ENCODE measurements around the gene OR8S1. TPM values are rescaled to one million over a fixed set of nuclear protein-coding genes. Genes with fewer than 3 reads are reported as not detected.
"Not testable (repeated sequence)": the region's sequence is repeated elsewhere in the genome, so short reads cannot be mapped to it uniquely, and the experiment has no call there.

OR8S1 gene, protein sequence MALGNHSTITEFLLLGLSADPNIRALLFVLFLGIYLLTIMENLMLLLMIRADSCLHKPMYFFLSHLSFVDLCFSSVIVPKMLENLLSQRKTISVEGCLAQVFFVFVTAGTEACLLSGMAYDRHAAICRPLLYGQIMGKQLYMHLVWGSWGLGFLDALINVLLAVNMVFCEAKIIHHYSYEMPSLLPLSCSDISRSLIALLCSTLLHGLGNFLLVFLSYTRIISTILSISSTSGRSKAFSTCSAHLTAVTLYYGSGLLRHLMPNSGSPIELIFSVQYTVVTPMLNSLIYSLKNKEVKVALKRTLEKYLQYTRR
- not detected in 2 replicates for total RNA-seq

DNA sequence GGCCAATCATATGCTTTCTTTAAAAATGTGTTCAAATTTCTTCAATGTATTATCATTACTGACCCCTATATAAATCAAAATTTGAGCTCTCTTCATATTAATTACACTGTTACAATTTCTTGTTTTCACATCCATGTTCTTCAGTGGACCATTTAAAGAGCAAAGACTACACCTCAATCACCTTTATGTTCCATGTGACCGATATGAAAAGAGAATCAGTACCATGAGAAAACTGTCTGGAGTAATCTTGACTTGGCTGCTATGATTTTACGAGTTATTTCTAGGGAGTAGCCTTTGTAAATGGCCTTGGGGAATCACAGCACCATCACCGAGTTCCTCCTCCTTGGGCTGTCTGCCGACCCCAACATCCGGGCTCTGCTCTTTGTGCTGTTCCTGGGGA lies at the start of gene OR8S1:
Gene OR8S1, plus strand, starts transcription at position 301 of the 400 bp plus-strand sequence. Its CDS starts 0 bp downstream, at position 301.
- H3K9me3 Mint-ChIP-seq, result no peaks in the 10 kb centered on the region
- intact Hi-C loops (cut with micrococcal nuclease), result no loop called here
- no peaks in the 10 kb centered on the region for H3K4me1 Mint-ChIP-seq
- H3K27me3 Mint-ChIP-seq, result no peaks in the 10 kb centered on the region
- H3K36me3 Mint-ChIP-seq (ENCODE audit: low read depth), result no peaks in the 10 kb centered on the region
- DNase-seq, result no peak
- H3K4me3 Mint-ChIP-seq, result no peak within 1 kb of the TSS
- no peak within 1 kb of the TSS for H3K27ac Mint-ChIP-seq

DNA sequence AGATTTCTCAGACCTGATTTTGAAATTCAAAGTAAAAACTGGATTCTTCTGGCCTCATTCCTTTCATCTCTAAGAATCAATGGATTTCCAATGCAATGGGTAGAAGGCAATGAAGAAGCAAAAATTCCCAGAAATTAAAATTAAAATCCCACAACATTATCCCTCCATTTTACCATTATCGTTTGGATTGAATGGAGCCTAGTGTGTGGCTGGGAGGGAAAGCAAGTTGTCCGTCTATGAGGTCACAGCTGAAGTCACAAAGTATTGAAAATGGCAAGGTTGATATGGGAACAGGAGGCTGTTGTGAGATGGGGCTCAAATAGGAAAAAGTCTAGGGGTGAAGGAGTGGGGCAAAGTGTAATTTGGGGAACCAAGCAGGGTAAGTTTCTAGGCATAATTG lies 43.2 kb upstream of the OR8S1 start, which contains the start of gene C12orf54:
Gene C12orf54, plus strand, starts transcription at position 301 of the 400 bp plus-strand sequence. CDS start 799 bp downstream, outside the sequence.
- peaks cover 19% of the 10 kb centered on the region for H3K9me3 Mint-ChIP-seq
- DNase-seq, result no peak
- H3K4me3 Mint-ChIP-seq, result no peak within 1 kb of the TSS
- H3K27me3 Mint-ChIP-seq, result peaks cover 5% of the 10 kb centered on the region
- H3K4me1 Mint-ChIP-seq, result no peaks in the 10 kb centered on the region
- no peak within 1 kb of the TSS for H3K27ac Mint-ChIP-seq
- H3K36me3 Mint-ChIP-seq (ENCODE audit: low read depth), result no peaks in the 10 kb centered on the region
- intact Hi-C loops (cut with micrococcal nuclease), result no loop called here

DNA sequence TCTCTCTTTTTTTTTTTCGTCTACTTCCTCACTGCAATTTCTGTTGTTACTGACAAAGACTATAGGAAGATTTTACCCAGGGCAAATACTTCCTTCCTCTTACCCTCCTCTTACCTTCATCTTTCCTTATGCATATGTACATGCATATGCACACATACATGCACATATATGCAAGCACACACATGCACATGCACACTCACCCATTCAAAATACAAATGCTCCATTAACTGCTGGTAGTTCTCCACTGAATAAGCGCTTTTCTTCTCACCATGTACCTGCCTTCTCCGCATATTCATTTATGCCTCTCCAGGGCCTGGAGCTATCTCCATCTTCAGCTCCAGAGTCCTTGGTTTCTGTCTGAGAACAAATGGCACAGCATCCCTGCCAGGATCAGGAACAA lies 42.5 kb upstream of the OR8S1 start:
- H3K27me3 Mint-ChIP-seq, result peaks cover 5% of the 10 kb centered on the region
- H3K9me3 Mint-ChIP-seq, result peaks cover 19% of the 10 kb centered on the region
- no peaks in the 10 kb centered on the region for H3K4me1 Mint-ChIP-seq
- intact Hi-C loops (cut with micrococcal nuclease), result no loop called here
- no peak overlapping the region for H3K27ac Mint-ChIP-seq
- H3K4me3 Mint-ChIP-seq, result no peak overlapping the region
- no peak for DNase-seq
- no peaks in the 10 kb centered on the region for H3K36me3 Mint-ChIP-seq (ENCODE audit: low read depth)

DNA sequence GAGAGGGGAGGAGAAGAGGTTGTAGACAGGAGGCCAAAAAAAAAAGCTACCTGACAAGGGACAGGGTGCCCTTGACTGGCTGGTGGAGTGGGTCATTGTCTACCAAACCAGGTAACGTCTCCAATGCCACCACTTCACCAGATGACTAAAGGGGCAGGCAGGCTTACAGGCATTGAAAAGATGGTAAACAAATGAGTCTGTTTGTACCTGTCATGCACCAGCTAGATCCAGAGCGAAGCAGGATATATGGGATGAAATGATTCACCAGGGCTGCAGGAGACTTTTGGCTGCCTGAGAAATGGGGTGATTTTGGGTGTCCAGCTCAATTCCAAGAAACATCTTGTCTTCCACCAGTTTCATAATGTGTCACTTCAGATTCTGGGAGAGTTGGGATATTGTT lies 39.2 kb upstream of the OR8S1 start:
- DNase-seq, result no peak
- Mint-ChIP-seq H3K9me3 (peaks cover 10% of the 10 kb centered on the region), H3K4me1 (no peaks in the 10 kb centered on the region), H3K36me3 (ENCODE audit: low read depth) (no peaks in the 10 kb centered on the region), H3K4me3 (no peak overlapping the region), H3K27ac (no peak overlapping the region), H3K27me3 (peaks cover 3% of the 10 kb centered on the region)
- intact Hi-C loops (cut with micrococcal nuclease), result no loop called here

DNA sequence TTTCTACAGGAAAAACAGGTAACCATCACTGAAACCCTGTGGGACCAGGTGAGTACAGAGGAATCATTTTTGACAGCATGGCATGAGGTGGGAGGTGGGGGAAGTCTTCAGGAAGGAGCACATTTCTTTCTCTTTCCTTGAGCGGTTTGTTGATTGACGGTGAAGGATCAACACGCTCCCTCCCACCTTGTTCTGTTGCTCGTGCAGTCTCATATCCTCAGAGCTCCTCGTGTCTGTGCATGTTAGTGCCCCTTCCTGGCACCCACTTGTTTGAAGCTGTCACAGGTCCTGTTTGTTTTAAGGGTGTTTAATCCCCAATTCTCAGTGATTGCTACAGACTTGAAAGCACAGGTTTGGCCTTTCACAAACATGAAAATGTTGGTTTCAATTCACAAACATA lies 38.8 kb upstream of the OR8S1 start:
- intact Hi-C loops (cut with micrococcal nuclease), result no loop called here
- Mint-ChIP-seq H3K36me3 (ENCODE audit: low read depth) (no peaks in the 10 kb centered on the region), H3K27me3 (peaks cover 3% of the 10 kb centered on the region), H3K4me1 (no peaks in the 10 kb centered on the region), H3K4me3 (no peak overlapping the region), H3K9me3 (peaks cover 10% of the 10 kb centered on the region), H3K27ac (no peak overlapping the region)
- DNase-seq, result no peak

DNA sequence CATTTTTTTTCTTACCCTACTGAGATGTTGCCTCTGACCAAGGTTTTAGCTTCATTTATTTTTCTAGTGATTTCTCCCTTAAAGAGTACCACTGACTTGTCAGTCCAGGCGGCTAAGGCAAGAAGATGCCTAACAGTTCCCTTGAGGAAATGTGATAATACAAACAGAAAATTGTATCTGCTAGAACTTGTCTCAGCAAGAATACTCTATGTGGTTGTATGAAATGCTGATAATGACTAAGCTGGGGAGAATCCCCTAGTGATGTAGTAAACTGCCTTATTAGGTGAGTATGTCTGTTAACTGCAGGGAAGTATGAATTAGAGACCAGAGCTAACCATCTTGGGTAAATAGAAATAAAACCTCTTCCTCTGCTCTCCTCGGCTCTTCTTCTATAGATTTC lies 36.4 kb upstream of the OR8S1 start:
- Mint-ChIP-seq H3K27ac (no peak overlapping the region), H3K4me3 (no peak overlapping the region), H3K4me1 (no peaks in the 10 kb centered on the region), H3K27me3 (peaks cover 5% of the 10 kb centered on the region), H3K36me3 (ENCODE audit: low read depth) (no peaks in the 10 kb centered on the region), H3K9me3 (no peaks in the 10 kb centered on the region)
- DNase-seq, result no peak
- intact Hi-C loops (cut with micrococcal nuclease), result no loop called here

DNA sequence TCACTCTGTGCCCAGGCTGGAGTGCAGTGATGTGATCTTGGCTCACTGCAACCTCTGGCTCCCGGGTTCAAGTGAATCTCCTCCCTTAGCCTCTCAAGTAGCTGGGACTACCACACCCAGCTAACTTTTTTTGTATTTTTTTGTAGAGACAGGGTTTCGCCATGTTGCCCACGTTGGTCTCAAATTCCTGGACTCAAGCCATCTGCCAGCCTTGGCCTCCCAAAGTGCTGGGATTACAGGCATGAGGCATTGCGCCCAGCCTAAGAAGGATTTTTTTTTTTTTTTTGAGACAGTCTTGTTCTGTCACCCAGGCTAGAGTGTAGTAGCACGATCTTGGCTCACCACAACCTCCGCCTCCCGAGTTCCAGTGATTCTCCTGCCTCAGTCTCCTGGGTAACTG lies 36.0 kb upstream of the OR8S1 start:
- H3K36me3 Mint-ChIP-seq (ENCODE audit: low read depth); H3K27ac Mint-ChIP-seq; intact Hi-C loops (cut with micrococcal nuclease); H3K4me1 Mint-ChIP-seq; H3K4me3 Mint-ChIP-seq; DNase-seq; H3K9me3 Mint-ChIP-seq; H3K27me3 Mint-ChIP-seq: not testable (repeated sequence)

DNA sequence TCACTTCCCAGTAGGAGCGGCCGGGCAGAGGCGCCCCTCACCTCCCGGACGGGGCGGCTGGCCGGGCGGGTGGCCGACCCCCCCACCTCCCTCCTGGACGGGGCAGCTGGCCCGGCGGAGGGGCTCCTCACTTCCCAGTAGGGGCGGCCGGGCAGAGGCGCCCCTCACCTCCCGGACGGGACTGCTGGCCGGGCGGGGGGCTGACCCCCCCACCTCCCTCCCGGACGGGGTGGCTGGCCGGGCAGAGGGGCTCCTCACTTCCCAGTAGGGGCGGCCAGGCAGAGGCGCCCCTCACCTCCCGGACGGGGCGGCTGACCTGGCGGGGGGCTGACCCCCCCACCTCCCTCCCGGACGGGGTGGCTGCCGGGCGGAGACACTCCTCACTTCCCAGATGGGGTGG lies 25.2 kb upstream of the OR8S1 start:
- H3K36me3 Mint-ChIP-seq (ENCODE audit: low read depth); H3K4me3 Mint-ChIP-seq; H3K27ac Mint-ChIP-seq; intact Hi-C loops (cut with micrococcal nuclease); DNase-seq; H3K27me3 Mint-ChIP-seq; H3K9me3 Mint-ChIP-seq; H3K4me1 Mint-ChIP-seq: not testable (repeated sequence)

DNA sequence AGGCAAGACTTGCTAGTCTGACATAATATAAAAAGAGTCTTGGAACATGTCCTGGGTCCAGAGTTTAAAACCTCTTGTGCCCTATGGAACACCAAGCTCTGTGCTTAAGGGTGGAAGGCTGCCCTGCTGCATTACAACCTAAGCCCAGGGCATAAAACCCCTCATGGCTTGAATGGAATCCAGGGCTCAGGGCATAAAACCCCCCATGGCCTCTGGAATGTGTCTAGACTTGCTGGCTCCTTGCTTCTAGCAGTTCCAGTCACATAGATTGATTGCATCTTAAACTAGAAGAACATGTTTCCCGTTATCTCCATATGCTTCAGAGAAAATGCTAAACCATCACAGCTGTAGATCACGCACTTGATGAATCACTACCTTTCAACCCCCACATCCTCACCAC lies 18.6 kb upstream of the OR8S1 start:
- intact Hi-C loops (cut with micrococcal nuclease); H3K36me3 Mint-ChIP-seq (ENCODE audit: low read depth): not testable (repeated sequence)

DNA sequence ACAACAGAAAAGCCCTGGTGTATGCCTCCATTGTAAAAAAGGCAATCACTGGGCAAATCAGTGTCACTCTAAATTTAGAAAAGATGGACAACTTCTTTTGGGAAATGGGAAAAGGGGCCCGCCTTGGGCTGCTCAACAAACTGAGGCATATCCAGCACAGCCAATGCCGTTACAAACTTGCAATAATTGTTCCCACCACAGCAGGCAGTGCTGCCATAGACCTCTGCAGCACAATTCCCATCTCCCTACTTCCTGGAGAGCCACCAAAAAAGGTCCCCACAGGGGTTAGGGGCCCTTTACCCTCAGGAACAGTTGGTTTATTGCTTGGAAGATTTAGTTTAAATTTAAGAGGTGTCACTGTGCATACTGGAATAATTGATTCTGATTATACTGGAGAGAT lies 16.4 kb upstream of the OR8S1 start:
- no peak for DNase-seq
- H3K9me3 Mint-ChIP-seq, result peaks cover 3% of the 10 kb centered on the region
- H3K36me3 Mint-ChIP-seq (ENCODE audit: low read depth), result no peaks in the 10 kb centered on the region
- no peak overlapping the region for H3K27ac Mint-ChIP-seq
- H3K27me3 Mint-ChIP-seq, result peaks cover 4% of the 10 kb centered on the region
- no peaks in the 10 kb centered on the region for H3K4me1 Mint-ChIP-seq
- no peak overlapping the region for H3K4me3 Mint-ChIP-seq
- intact Hi-C loops (cut with micrococcal nuclease), result no loop called here

More for the DNA sequence above, 18.6 kb upstream of the OR8S1 start:
- not testable (repeated sequence) for H3K9me3 Mint-ChIP-seq, H3K27ac Mint-ChIP-seq, DNase-seq, H3K4me3 Mint-ChIP-seq, H3K4me1 Mint-ChIP-seq, H3K27me3 Mint-ChIP-seq

DNA sequence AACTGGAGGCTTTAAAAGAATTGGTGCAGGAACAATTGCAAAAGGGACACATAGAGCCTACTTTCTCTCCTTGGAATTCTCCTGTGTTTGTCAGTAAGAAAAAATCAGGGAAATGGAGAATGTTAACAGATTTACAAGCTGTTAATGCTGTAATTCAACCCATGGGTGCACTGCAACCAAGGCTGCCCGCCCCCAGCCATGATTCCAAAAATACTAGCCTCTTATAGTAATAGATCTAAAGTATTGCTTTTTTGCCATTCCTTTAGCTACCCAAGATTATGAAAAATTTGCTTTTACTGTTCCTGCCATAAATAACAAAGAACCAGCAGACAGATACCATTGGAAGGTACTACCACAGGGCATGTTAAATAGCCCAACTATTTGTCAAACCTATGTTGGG lies 15.3 kb upstream of the OR8S1 start:
- intact Hi-C loops (cut with micrococcal nuclease), result no loop called here
- Mint-ChIP-seq H3K27me3 (no peaks in the 10 kb centered on the region), H3K4me1 (no peaks in the 10 kb centered on the region), H3K36me3 (ENCODE audit: low read depth) (no peaks in the 10 kb centered on the region), H3K27ac (no peak overlapping the region), H3K9me3 (peaks cover 3% of the 10 kb centered on the region), H3K4me3 (no peak overlapping the region)
- no peak for DNase-seq

DNA sequence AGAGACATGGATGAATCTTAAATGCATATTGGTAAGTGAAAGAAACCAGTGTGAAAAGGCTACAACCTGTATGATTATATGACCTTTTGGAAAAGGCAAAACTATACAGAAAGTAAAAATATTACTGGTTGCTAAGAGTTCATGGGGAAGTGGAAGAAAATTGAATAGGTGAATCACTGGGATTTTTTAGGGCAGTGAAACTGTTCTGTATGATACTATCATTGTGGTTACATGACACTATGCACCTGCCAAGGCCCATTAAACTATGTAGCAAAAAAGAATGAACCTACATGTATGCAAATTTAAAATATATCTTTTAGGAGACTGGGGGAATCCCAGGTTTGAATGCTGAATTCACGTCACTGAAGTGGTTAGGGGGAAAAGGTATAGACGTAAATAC lies 12.6 kb upstream of the OR8S1 start:
- H3K27me3 Mint-ChIP-seq, result no peaks in the 10 kb centered on the region
- intact Hi-C loops (cut with micrococcal nuclease), result no loop called here
- H3K4me3 Mint-ChIP-seq, result no peak overlapping the region
- no peak overlapping the region for H3K27ac Mint-ChIP-seq
- no peaks in the 10 kb centered on the region for H3K36me3 Mint-ChIP-seq (ENCODE audit: low read depth)
- no peaks in the 10 kb centered on the region for H3K4me1 Mint-ChIP-seq
- peaks cover 3% of the 10 kb centered on the region for H3K9me3 Mint-ChIP-seq
- no peak for DNase-seq

DNA sequence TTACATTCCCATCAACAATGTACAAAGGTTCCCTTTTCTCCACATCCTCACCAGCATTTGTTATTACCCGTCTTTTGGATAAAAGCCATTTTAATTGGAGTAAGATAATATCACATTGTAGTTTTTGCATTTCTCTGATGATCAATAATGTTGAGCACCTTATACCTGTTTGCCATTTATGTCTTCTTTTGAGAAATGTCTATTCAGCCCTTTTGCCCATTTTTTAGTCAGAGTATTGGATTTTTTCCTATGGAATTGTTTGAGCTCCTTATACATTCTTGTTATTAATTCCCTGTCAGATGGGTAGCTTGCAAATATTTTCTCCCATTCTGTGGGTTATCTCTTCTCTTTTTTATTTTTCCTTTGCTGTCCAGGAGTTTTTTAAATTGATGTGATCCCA lies 10.7 kb upstream of the OR8S1 start:
- intact Hi-C loops (cut with micrococcal nuclease), result no loop called here
- Mint-ChIP-seq H3K9me3 (peaks cover 3% of the 10 kb centered on the region), H3K4me1 (no peaks in the 10 kb centered on the region), H3K27ac (no peak overlapping the region), H3K36me3 (ENCODE audit: low read depth) (no peaks in the 10 kb centered on the region), H3K27me3 (no peaks in the 10 kb centered on the region), H3K4me3 (no peak overlapping the region)
- no peak for DNase-seq

DNA sequence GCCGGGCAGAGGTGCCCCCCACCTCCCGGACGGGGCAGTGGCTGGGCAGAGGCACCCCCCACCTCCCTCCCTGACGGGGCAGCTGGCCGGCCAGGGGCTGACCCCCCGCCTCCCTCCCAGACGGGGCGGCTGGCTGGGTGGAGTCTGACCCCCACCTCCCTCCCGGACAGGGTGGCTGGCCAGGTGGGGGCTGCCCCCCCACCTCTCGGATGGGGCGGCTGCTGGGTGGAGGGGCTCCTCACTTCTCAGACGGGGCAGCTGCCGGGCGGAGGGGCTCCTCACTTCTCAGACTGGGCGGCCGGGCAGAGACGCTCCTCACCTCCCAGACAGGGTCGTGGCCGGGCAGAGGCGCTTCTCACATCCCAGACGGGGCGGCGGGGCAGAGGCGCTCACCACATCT lies 5.1 kb upstream of the OR8S1 start:
- H3K4me3 Mint-ChIP-seq; H3K27ac Mint-ChIP-seq; H3K27me3 Mint-ChIP-seq; H3K9me3 Mint-ChIP-seq; DNase-seq; H3K36me3 Mint-ChIP-seq (ENCODE audit: low read depth); H3K4me1 Mint-ChIP-seq; intact Hi-C loops (cut with micrococcal nuclease): not testable (repeated sequence)
